Activated CD4-positive, alpha-beta memory T cell treated with anti-CD3 and anti-CD28 coated beads for 36 hours (primary cell): ENCODE data around the gene TPGS2. TPM values are rescaled to one million over a fixed set of nuclear protein-coding genes. Genes with fewer than 3 reads are reported as not detected.
"Not testable (repeated sequence)": the region's sequence is repeated elsewhere in the genome, so short reads cannot be mapped to it uniquely, and the experiment has no call there.

Experiments
- CTCF ChIA-PET: fragments of 350-600 bp; sonication (Branson Sonifier 250); formaldehyde crosslinking; loops from one replicate; lab custom pipeline; 2021; ENCODE audit warnings: antibody characterized with exemption, inconsistent platforms; lab: Charles Lee
- POLR2A ChIA-PET: fragments of 350-600 bp; sonication (Branson Sonifier 250); formaldehyde crosslinking; loops from one replicate; lab custom pipeline; 2021; ENCODE audit warnings: antibody characterized with exemption; lab: Charles Lee
- DNase-seq: peaks from one replicate; pipeline ENCODE4 v3.0.0-alpha.2; 2020
- H3K27ac Mint-ChIP-seq: one replicate; pipeline ENCODE4 v1.8.0; 2021; ENCODE audit warnings: mixed read lengths
- H3K27me3 Mint-ChIP-seq: one replicate; pipeline ENCODE4 v1.8.0; 2021; ENCODE audit warnings: mixed read lengths
- H3K36me3 Mint-ChIP-seq: one replicate; pipeline ENCODE4 v1.8.0; 2021; ENCODE audit warnings: mixed read lengths
- H3K4me1 Mint-ChIP-seq: one replicate; pipeline ENCODE4 v1.8.0; 2021; ENCODE audit warnings: low read depth, mixed read lengths
- H3K4me3 Mint-ChIP-seq: one replicate; pipeline ENCODE4 v1.8.0; 2021; ENCODE audit warnings: mild to moderate bottlenecking, mixed read lengths
- H3K9me3 Mint-ChIP-seq: one replicate; pipeline ENCODE4 v1.8.0; 2021; ENCODE audit warnings: mixed read lengths
- intact Hi-C: fragments of 100-400 bp; cut with micrococcal nuclease; formaldehyde crosslinking; loops from one replicate; pipeline ENCODE4 v1.15.1; 2023
- total RNA-seq, 2 experiments: library from RNA; stranded (reverse); gene quantifications; one replicate each; pipeline ENCODE4 v1.2.3, GENCODE V29; 2021

The TPGS2 gene, protein sequence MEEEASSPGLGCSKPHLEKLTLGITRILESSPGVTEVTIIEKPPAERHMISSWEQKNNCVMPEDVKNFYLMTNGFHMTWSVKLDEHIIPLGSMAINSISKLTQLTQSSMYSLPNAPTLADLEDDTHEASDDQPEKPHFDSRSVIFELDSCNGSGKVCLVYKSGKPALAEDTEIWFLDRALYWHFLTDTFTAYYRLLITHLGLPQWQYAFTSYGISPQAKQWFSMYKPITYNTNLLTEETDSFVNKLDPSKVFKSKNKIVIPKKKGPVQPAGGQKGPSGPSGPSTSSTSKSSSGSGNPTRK
- total RNA-seq = 10 to 100 TPM; 77.9 to 83.0 TPM

DNA sequence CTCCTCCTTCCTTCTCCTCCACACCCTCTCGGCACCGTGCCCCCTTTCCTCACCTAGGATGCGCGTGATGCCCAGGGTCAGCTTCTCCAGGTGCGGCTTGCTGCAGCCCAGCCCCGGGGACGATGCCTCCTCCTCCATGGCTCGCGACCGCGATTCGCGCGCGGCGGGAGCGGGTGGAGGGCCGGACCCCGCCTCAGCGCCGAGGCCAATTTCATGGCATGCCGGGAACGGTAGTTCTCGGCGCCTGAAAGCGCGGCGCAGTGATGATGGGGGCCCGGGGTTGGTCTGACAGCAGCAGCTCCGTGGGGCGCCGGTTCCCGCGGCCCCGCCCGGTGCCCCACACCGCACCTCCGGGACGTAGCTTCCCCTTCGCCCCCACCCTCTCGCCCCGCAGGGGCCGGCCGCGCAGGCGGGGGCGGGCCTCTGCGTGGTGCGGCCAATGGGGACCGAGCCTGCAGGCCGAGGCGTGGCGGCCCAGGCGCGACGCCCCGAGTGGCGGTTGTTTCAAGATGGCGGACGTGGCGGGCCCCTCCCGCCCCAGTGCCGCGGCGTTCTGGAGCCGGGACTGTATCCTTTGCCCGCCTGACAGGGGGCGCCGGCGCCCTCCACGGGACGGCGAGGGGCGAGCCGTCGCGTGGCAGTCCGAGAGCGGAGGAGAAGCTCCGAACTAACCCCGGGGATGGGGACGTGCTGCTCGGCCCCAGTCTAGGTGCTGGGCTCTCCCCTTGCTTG lies at the start of gene TPGS2, which contains the start of gene KIAA1328:
TSS of gene TPGS2 (minus strand) at position 373 of the 732 bp plus-strand sequence. CDS start at position 138, 235 bp downstream.
TSS of gene KIAA1328 (plus strand) at position 498 of the 732 bp plus-strand sequence. CDS start at position 510, 12 bp downstream.
- H3K36me3 Mint-ChIP-seq = peaks cover 7% of the 10 kb centered on the region
- peak within 1 kb of the TSS; percentile 98 for H3K4me3 Mint-ChIP-seq

DNA sequence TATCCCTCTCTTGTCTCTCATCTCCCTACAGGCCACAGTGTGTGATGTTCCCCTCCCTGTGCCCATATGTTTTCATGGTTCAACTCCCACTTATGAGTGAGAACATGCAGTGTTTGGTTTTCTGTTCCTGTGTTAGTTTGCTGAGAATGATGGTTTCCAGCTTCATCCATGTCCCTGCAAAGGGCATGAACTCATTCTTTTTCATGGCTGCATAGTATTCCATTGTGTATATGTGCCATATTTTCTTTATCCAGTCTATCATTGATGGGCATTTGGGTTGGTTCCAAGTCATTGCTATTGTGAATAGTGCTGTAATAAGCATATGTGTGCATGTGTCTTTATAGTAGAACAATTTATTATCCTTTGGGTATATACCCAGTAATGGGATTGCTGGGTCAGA lies 45.0 kb upstream of the TPGS2 start:
- H3K4me3 Mint-ChIP-seq, intact Hi-C loops, POLR2A ChIA-PET, DNase-seq, H3K4me1 Mint-ChIP-seq, H3K27me3 Mint-ChIP-seq, CTCF ChIA-PET, H3K27ac Mint-ChIP-seq: not testable (repeated sequence)
- H3K9me3 Mint-ChIP-seq = peaks cover 11% of the 10 kb centered on the region
- H3K36me3 Mint-ChIP-seq = peaks cover 55% of the 10 kb centered on the region

More for the DNA sequence above, at the start of gene TPGS2, which contains the start of gene KIAA1328:
- DNase-seq = peak; percentile 93
- Mint-ChIP-seq H3K27me3 (no peaks in the 10 kb centered on the region), H3K4me1 (peaks cover 38% of the 10 kb centered on the region), H3K9me3 (no peaks in the 10 kb centered on the region), H3K27ac (peak within 1 kb of the TSS; percentile 91)
- ChIA-PET POLR2A (interaction anchor here (1.0 to 1.3 kb wide), 3 partner anchors 10 to 700 kb away, joined by 3 to 5 read pairs (median 3); partner anchors contain the start of gene SLC39A6), CTCF (interaction anchor here (1.0 to 2.5 kb wide), 6 partner anchors 11 to 141 kb away, joined by 3 to 9 read pairs (median 4); no protein-coding TSS in a partner anchor)
- intact Hi-C loops = loop anchor here (1.0 to 10.0 kb wide), 4 partner anchors 699 to 1334 kb away; partner anchors contain the start of genes ELP2, INO80C, RMP24 and RPRD1A

DNA sequence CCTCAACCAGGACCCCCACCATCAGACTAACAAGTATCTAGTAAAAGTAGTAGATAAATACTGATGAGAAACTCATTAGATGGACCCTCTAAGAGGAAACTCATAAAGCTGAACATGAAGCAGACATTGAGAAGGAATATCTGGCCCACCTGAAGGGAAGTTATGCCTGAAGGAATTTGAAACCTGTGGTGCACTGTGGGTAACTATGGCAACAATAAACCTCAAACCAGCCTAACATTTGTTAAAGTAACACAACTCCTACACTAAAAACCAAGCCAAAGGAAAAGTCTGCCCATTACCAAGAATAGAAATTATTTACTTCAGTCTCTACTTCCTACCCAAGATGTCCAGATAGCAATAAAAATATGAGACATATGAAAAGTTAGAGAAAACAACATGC lies 43.5 kb upstream of the TPGS2 start:
- peaks cover 47% of the 10 kb centered on the region for H3K36me3 Mint-ChIP-seq
- intact Hi-C loops = no loop called here

DNA sequence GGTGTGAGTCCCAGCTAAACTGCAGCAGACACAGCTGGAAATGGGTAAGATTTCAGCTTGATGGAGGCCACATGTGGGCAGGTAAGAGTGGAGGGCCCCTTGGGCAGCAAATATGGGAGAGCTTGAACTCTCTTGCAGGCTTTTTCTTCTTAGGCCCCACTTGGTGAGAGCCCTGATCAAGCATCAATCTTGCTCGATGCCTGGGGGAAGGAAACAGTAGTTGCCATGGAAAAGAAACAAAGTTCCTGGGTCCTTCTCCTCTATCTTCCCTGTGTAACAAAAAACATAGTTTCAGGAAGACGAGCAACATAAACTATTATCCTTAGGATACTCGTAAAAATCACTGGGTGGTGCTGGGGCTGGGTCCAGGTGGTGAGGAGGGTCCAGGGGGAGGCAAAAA lies 43.0 kb upstream of the TPGS2 start:
- no peak overlapping the region for H3K4me3 Mint-ChIP-seq
- peaks cover 11% of the 10 kb centered on the region for H3K9me3 Mint-ChIP-seq
- H3K27ac Mint-ChIP-seq = no peak overlapping the region
- H3K27me3 Mint-ChIP-seq = no peaks in the 10 kb centered on the region
- no peaks in the 10 kb centered on the region for H3K4me1 Mint-ChIP-seq
- ChIA-PET POLR2A (no interaction called here), CTCF (no interaction called here)
- peaks cover 44% of the 10 kb centered on the region for H3K36me3 Mint-ChIP-seq
- no peak for DNase-seq
- intact Hi-C loops = no loop called here

More for the DNA sequence above, 43.5 kb upstream of the TPGS2 start:
- no peak overlapping the region for H3K4me3 Mint-ChIP-seq
- H3K27me3 Mint-ChIP-seq = no peaks in the 10 kb centered on the region
- H3K4me1 Mint-ChIP-seq = no peaks in the 10 kb centered on the region
- no peak for DNase-seq
- ChIA-PET POLR2A (no interaction called here), CTCF (no interaction called here)
- peaks cover 11% of the 10 kb centered on the region for H3K9me3 Mint-ChIP-seq
- no peak overlapping the region for H3K27ac Mint-ChIP-seq

DNA sequence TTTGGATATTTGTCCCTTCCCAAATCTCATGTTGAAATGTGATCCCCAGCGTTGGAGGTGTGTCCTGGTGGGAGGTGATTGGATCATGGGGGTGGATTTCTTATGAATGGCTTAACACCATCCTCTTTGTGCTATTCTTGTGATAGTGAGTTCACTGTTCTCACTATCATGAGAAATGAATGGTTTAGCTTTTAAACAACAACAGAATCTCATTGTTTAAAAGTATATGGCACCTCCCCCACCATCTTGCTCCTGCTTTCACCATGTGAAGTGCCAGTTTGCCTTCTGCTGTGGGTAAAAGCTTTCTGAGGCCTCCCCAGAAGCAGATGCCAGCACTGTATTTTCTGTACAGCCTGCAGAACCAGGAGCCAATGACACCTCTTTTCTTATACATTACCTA lies 38.3 kb upstream of the TPGS2 start:
- ChIA-PET POLR2A (no interaction called here), CTCF (no interaction called here)
- H3K4me1 Mint-ChIP-seq = peaks cover 4% of the 10 kb centered on the region
- no peak for DNase-seq
- no peaks in the 10 kb centered on the region for H3K9me3 Mint-ChIP-seq
- intact Hi-C loops = no loop called here
- no peak overlapping the region for H3K4me3 Mint-ChIP-seq
- peaks cover 31% of the 10 kb centered on the region for H3K36me3 Mint-ChIP-seq
- H3K27me3 Mint-ChIP-seq = no peaks in the 10 kb centered on the region
- H3K27ac Mint-ChIP-seq = no peak overlapping the region

DNA sequence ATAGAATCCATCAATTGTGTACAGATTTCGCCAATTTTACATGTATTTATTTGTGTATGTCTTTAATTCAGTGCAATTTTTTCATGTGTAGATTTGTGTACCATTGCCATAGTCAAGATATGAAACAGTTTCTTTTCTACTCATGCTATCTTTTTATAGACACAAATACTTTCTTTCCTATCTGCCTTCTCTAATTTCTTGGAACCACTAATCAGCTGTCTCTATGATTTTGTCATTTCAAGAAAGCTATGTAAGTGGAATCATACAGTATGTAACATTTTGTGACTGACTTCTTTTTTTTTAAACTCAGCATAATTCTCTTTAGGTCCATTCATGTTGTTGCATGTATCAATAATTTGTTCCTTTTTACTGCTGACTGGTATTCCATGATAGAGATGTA lies 33.4 kb upstream of the TPGS2 start:
- intact Hi-C loops = no loop called here
- no peaks in the 10 kb centered on the region for H3K27me3 Mint-ChIP-seq
- H3K4me3 Mint-ChIP-seq = no peak overlapping the region
- DNase-seq = no peak
- H3K4me1 Mint-ChIP-seq = peaks cover 6% of the 10 kb centered on the region
- no peaks in the 10 kb centered on the region for H3K9me3 Mint-ChIP-seq
- CTCF ChIA-PET = no interaction called here
- no peak overlapping the region for H3K27ac Mint-ChIP-seq
- POLR2A ChIA-PET = no interaction called here
- H3K36me3 Mint-ChIP-seq = peaks cover 26% of the 10 kb centered on the region

DNA sequence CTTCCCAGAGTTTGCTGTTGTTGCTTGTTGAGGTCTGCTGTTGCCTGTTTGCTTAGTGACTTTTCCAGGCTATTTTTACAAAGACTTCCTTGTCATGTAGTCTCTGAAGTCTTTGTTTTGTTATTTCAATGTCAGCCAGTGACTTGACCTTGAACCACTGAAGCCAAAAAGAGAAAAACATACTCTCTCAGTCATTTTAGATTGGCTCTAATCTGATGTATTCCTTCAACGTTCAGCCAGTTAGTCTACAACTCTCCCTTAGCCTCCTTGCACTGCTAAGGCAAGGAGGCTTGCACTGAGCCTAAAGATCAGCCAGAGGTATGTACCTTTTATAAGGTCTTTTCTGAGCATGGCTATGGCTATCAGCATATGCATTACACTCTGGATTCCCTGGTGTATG lies 28.0 kb upstream of the TPGS2 start:
- ChIA-PET POLR2A (no interaction called here), CTCF (no interaction called here)
- Mint-ChIP-seq H3K27ac (no peak overlapping the region), H3K36me3 (peaks cover 42% of the 10 kb centered on the region), H3K9me3 (peaks cover 9% of the 10 kb centered on the region), H3K4me3 (no peak overlapping the region), H3K4me1 (no peaks in the 10 kb centered on the region), H3K27me3 (no peaks in the 10 kb centered on the region)
- DNase-seq = no peak
- intact Hi-C loops = no loop called here

DNA sequence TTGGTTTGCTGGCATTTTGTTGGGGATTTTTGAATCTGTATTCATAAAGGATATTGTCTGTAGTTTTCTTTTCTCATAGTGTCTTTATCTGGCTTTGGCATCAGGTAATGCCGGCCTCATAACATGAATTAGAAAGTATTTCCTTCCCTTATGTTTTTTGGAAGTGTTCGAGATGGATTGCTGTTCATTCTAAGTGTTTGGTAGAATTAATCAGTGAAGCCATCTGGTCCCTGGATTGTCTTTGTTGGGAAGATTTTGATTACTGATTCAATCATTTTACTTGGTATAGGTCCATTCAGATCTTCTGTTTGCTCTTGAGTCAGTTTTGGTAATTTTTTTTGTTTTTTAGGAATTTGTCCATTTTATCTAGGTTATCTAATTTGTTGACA lies 22.4 kb upstream of the TPGS2 start:
- H3K4me3 Mint-ChIP-seq = no peak overlapping the region
- no peak overlapping the region for H3K27ac Mint-ChIP-seq
- CTCF ChIA-PET = interaction anchor here (1.0 kb wide), 1 partner anchor 21 kb away, joined by 3 read pairs; no protein-coding TSS in a partner anchor
- POLR2A ChIA-PET = no interaction called here
- no peak for DNase-seq
- H3K27me3 Mint-ChIP-seq = no peaks in the 10 kb centered on the region
- H3K9me3 Mint-ChIP-seq = peaks cover 17% of the 10 kb centered on the region
- H3K36me3 Mint-ChIP-seq = peaks cover 48% of the 10 kb centered on the region
- intact Hi-C loops = no loop called here
- peaks cover 8% of the 10 kb centered on the region for H3K4me1 Mint-ChIP-seq

DNA sequence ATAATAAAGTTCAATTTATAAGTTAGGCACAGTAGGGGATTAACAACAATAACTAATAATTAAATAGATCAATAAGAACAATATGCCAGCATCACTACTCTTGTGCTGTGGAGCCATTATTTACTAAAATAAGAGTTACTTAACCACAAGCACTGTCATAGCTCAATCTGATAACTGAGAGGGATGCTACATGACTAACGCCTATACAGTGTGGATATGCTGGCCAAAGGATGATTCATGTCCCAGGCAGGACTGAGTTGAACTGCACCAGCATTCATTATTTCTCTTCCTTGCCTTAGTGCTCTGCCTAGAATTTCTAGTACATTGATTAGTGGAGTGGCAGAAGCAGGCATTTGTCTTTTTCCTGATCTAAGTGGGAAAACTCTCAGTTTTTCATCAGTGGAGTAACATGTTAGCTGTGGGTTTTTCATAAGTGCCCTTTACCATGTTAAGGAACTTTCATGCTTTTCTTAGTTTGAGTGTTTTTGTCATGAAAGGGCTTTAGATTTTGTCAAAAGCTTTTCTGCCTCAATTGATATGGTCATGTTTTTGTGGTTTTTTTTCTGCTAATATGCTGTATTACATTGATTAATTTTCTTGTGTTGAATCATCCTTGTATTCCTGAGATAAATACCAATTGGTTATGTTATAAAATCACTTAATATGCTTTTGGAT lies 21.9 kb upstream of the TPGS2 start:
- intact Hi-C loops = no loop called here

DNA sequence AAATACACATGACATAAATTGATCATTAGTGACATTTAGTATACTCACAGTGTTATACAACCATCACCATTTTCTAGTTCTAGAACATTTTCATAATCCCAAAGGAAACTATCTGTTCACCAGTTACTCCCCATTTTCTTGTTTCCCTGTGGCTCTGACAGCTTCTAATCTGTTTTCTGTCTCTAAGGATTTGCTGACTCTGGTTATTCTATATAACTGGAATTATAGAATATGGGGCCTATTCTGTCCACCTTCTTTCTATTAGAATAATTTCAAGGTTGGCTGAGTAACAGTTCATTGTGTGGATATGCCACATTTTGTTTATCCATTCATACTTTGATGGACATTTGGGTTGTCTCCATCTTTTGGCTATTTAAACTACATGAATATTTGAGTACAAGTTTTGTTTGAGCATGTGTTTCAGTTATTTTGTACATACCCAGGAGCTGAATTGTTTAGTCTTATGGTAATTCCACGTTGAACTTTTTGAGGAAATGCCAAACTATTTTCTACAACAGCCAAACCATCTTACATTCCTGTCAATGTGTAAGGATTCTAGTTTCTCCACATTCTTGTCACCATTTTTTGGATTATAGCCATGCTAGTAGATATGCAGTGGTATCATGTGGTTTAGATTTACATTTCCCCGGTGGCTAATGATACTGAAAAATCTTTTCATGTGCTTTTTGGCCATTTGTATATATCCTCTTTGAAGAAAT lies 20.6 kb upstream of the TPGS2 start:
- Mint-ChIP-seq H3K36me3 (peaks cover 42% of the 10 kb centered on the region), H3K9me3 (peaks cover 17% of the 10 kb centered on the region), H3K27ac (no peak overlapping the region), H3K27me3 (no peaks in the 10 kb centered on the region), H3K4me3 (no peak overlapping the region), H3K4me1 (peaks cover 8% of the 10 kb centered on the region)
- ChIA-PET POLR2A (no interaction called here), CTCF (no interaction called here)
- no peak for DNase-seq
- intact Hi-C loops = no loop called here

More for the DNA sequence above, 21.9 kb upstream of the TPGS2 start:
- Mint-ChIP-seq H3K9me3 (peaks cover 17% of the 10 kb centered on the region), H3K27ac (no peak overlapping the region), H3K4me3 (no peak overlapping the region), H3K4me1 (peaks cover 8% of the 10 kb centered on the region), H3K27me3 (no peaks in the 10 kb centered on the region), H3K36me3 (peaks cover 44% of the 10 kb centered on the region)
- ChIA-PET CTCF (interaction anchor here (1.0 kb wide), 1 partner anchor 21 kb away, joined by 3 read pairs; no protein-coding TSS in a partner anchor), POLR2A (no interaction called here)
- DNase-seq = peak; percentile 13

DNA sequence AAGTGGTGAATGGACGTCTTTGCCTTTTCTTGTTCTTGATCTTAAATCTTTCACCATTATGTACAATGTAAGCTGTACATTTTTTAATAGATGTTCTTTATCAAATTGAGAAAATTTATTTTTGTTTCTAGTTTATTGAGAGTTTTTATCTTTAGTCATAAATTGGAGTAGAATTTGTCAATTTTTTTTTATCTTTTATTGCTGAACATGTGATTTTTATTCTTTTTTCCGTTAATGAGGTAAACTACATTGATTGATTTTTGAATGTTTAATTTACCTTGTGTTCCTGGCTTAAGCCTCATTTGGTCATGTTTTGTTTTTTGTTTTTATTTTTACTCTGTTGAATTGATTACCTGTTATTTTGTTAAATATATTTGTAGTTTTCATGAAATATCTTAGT lies 19.8 kb upstream of the TPGS2 start:
- no peaks in the 10 kb centered on the region for H3K27me3 Mint-ChIP-seq

More for the DNA sequence above, 19.8 kb upstream of the TPGS2 start:
- Mint-ChIP-seq H3K4me1 (peaks cover 10% of the 10 kb centered on the region), H3K36me3 (peaks cover 39% of the 10 kb centered on the region), H3K27ac (no peak overlapping the region), H3K9me3 (peaks cover 17% of the 10 kb centered on the region), H3K4me3 (no peak overlapping the region)
- no peak for DNase-seq
- ChIA-PET CTCF (no interaction called here), POLR2A (no interaction called here)
- intact Hi-C loops = no loop called here
